IgD-negative memory B cell (primary cell): ENCODE measurements around the gene AXL. TPM values are rescaled to one million over a fixed set of nuclear protein-coding genes. Genes with fewer than 3 reads are reported as not detected.
"Not testable (repeated sequence)": the region's sequence is repeated elsewhere in the genome, so short reads cannot be mapped to it uniquely, and the experiment has no call there.

ENCODE experiments used
- H3K27ac Mint-ChIP-seq, 3 donors: one replicate each; pipeline ENCODE4 v1.8.0; 2020 to 2022; ENCODE audit warnings: mild to moderate bottlenecking in 3 of 3, mixed read lengths in 3 of 3, moderate library complexity in 1 of 3
- H3K27me3 Mint-ChIP-seq: one replicate; pipeline ENCODE4 v1.8.0; 2021; ENCODE audit warnings: mixed read lengths
- H3K36me3 Mint-ChIP-seq: one replicate; pipeline ENCODE4 v1.8.0; 2020; ENCODE audit warnings: mild to moderate bottlenecking, mixed read lengths
- H3K4me1 Mint-ChIP-seq, 3 donors: one replicate each; pipeline ENCODE4 v1.8.0; 2020 to 2022; ENCODE audit warnings: mixed read lengths in 3 of 3, mild to moderate bottlenecking in 1 of 3
- H3K4me3 Mint-ChIP-seq, 4 donors: one replicate each; pipeline ENCODE4 v1.8.0; 2020 to 2022; ENCODE audit warnings: mild to moderate bottlenecking in 4 of 4, mixed read lengths in 4 of 4, moderate library complexity in 3 of 4
- H3K9me3 Mint-ChIP-seq, 3 donors: one replicate each; pipeline ENCODE4 v1.8.0; 2020 to 2021; ENCODE audit warnings: mixed read lengths in 3 of 3, mild to moderate bottlenecking in 1 of 3
- polyA plus RNA-seq: library from polyadenylated mRNA; unstranded; fragments of 300-500 nt; fragmentation: Illumina TruSeq; gene quantifications from one replicate; pipeline ENCODE4 v1.2.3, GENCODE V29; 2021

AXL gene
- polyA plus RNA-seq, 1 donor from 2014 or later: 0.06 TPM

DNA sequence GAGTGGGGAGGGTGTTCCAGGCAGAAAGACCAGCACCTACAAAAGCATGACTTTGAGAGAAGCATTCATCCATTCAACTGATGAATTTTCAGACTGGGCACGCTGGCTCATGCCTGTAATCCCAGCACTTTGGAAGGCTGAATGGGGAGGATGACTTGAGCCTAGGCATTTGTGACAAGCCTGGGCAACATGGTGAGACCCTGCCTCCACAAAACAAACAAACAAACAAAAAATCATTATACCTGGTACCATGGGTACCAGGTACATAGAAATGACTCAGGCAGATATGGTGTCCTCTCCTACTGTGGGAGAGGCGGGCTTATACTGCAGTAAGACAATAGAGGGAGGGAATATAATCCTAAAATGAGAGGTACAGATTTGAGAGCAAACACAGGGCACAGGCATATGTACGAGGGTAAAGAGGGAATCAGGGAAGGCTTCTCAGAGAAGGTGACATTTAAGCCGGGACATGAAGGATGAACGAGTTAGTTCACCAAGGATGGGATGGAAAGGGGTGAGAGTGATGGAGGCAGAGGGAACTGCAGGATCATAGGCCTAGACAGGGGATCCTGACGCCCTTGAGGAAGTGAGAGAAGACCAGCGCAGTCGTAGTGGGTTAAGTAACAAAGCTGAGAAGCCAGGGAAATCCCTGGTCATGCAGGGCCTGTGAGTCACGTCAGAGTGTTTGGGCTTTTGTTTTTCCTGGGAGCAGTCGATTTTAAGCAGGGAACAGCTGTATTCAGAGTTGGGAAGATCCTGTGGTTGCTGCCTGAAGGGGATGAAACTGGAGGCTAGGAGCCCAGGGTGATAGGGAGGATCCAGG, 23.1 kb upstream of the AXL start:
- Mint-ChIP-seq H3K27me3 (peaks cover 28% of the 10 kb centered on the region), H3K4me1 (peaks cover 2 to 8% (median 2%) of the 10 kb centered on the region in 3 donors), H3K9me3 (no peaks in the 10 kb centered on the region), H3K4me3 (no peak overlapping the region), H3K27ac (no peak overlapping the region), H3K36me3 (peaks cover 5% of the 10 kb centered on the region)

GRCh38 chr19:41198559-41198958, 20.5 kb upstream of the AXL start:
- Mint-ChIP-seq H3K4me1 (peaks cover 0 to 2% (median 1%) of the 10 kb centered on the region in 3 donors), H3K27ac (no peak overlapping the region), H3K27me3 (peaks cover 23% of the 10 kb centered on the region), H3K36me3 (peaks cover 3% of the 10 kb centered on the region), H3K9me3 (no peaks in the 10 kb centered on the region), H3K4me3 (peak overlapping the region in 1 of 4 donors; percentile 47)

DNA sequence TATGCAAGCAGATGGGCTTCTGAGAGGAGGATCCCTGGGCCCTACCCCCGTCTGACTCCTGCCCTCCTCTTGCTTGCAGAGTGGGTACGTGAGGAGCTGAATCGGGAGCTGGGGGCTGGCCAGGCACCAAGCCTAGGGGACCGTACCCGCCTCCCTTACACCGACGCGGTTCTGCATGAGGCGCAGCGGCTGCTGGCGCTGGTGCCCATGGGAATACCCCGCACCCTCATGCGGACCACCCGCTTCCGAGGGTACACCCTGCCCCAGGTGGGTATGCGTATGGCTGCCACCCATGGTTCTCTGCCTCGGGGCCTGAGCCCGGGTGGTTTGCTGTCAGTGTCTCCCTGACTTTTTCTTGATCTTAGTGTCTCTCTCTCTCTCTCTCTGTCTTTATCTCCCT, 15.7 kb upstream of the AXL start:
- H3K27ac Mint-ChIP-seq: no peak overlapping the region

DNA sequence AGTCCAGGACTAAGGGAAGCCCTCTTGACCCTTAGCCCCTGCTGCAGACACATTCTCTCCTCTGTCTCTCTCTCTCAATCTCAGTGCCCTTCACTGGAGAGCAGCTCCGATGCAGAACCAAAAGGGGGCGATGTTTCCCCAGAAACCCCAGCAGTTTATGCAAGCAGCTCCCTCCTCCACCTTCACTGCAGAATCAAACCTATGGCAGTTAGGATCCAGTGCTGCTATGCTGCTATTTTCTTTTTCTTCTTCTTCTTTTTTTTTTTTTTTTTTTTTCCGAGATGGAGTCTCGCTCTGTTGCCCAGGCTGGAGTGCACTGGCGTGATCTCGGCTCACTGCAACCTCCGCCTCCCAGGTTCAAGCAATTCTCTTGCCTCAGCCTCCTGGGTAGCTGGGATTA, 14.7 kb upstream of the AXL start:
- H3K4me3 Mint-ChIP-seq, H3K9me3 Mint-ChIP-seq, H3K36me3 Mint-ChIP-seq, H3K27me3 Mint-ChIP-seq, H3K4me1 Mint-ChIP-seq: not testable (repeated sequence)
- H3K27ac Mint-ChIP-seq: peak overlapping the region in 1 of 3 donors; percentile 24

More for the DNA sequence above, 15.7 kb upstream of the AXL start:
- H3K4me1 Mint-ChIP-seq: peaks cover 0 to 3% (median 1%) of the 10 kb centered on the region in 3 donors
- no peaks in the 10 kb centered on the region for H3K36me3 Mint-ChIP-seq
- H3K9me3 Mint-ChIP-seq: no peaks in the 10 kb centered on the region
- peaks cover 12% of the 10 kb centered on the region for H3K27me3 Mint-ChIP-seq
- H3K4me3 Mint-ChIP-seq: no peak overlapping the region

- Mint-ChIP-seq H3K4me3 (no peak overlapping the region), H3K27me3 (peaks cover 6% of the 10 kb centered on the region), H3K4me1 (peaks cover 0 to 1% (median 1%) of the 10 kb centered on the region in 3 donors), H3K27ac (peak overlapping the region in 1 of 3 donors; percentile 23), H3K9me3 (no peaks in the 10 kb centered on the region), H3K36me3 (no peaks in the 10 kb centered on the region)
These were observed 13.0 kb upstream of the AXL start for GRCh38 chr19:41205995-41206394.

GRCh38 chr19:41206456-41206855, 12.6 kb upstream of the AXL start:
- Mint-ChIP-seq H3K36me3 (no peaks in the 10 kb centered on the region), H3K27ac (peak overlapping the region in 2 of 3 donors; percentile 23 to 62), H3K4me1 (peaks cover 0 to 1% (median under 1%) of the 10 kb centered on the region in 3 donors), H3K4me3 (no peak overlapping the region), H3K27me3 (peaks cover 3% of the 10 kb centered on the region), H3K9me3 (no peaks in the 10 kb centered on the region)

- no peak overlapping the region for H3K4me3 Mint-ChIP-seq
- peak overlapping the region in 1 of 3 donors; percentile 62 for H3K27ac Mint-ChIP-seq
- no peaks in the 10 kb centered on the region for H3K27me3 Mint-ChIP-seq
- H3K9me3 Mint-ChIP-seq: no peaks in the 10 kb centered on the region
- no peaks in the 10 kb centered on the region for H3K36me3 Mint-ChIP-seq
- H3K4me1 Mint-ChIP-seq: peaks cover 0 to 1% (median 0%) of the 10 kb centered on the region in 3 donors
These were observed 11.9 kb upstream of the AXL start for GRCh38 chr19:41206926-41207750.

DNA sequence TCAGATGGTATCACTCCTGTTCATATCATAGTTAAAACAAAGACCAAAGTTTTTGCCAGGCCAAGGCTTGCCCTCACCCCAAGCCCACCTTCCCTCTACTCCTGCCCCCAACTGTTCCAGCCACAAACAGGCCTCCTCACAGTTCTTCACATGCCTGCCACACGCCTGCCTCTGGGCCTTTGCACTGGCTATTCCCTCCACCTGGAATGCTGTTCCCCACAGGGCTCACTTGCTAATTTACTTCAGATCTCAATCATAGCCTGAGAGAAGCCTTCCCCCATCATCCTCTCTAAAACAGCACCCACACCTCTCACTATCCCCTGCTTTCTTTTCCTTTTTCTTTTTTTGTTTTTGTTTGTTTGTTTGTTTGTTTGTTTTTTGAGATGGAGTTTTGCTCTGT, 4.9 kb upstream of the AXL start:
- peaks cover 19% of the 10 kb centered on the region for H3K27me3 Mint-ChIP-seq
- H3K27ac Mint-ChIP-seq: no peak overlapping the region
- H3K4me1 Mint-ChIP-seq: no peaks in the 10 kb centered on the region

DNA sequence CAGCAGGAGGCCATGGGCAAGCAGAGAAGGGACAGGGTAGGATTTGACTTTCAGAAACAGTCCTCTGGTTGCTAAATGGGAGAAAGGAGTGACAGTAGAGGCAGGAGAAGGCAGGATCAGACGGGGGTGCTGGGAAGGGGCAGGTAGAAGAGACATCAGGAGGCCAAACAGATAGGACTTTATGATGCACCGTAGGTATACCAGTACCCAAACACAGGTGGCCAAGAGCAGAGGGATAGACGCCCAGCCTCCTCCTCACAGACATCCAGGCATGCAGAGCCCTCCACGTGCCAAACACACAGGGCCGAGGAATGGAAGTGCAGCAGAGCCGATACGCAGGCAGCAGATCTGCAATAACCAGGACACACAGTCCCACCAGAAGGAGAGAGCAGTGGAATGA, 1.3 kb upstream of the AXL start:
- Mint-ChIP-seq H3K4me1 (peaks cover 0 to 5% (median 3%) of the 10 kb centered on the region in 3 donors), H3K36me3 (no peaks in the 10 kb centered on the region), H3K27me3 (peaks cover 36% of the 10 kb centered on the region), H3K27ac (peak overlapping the region in 1 of 3 donors; percentile 73), H3K9me3 (no peaks in the 10 kb centered on the region), H3K4me3 (no peak overlapping the region)

More for the DNA sequence above, 4.9 kb upstream of the AXL start:
- Mint-ChIP-seq H3K36me3 (no peaks in the 10 kb centered on the region), H3K9me3 (no peaks in the 10 kb centered on the region), H3K4me3 (no peak overlapping the region)

- no peak overlapping the region for H3K27ac Mint-ChIP-seq
- peaks cover 0 to 5% (median 3%) of the 10 kb centered on the region in 3 donors for H3K4me1 Mint-ChIP-seq
- H3K27me3 Mint-ChIP-seq: peaks cover 40% of the 10 kb centered on the region
- no peaks in the 10 kb centered on the region for H3K36me3 Mint-ChIP-seq
- H3K4me3 Mint-ChIP-seq: no peak overlapping the region
- no peaks in the 10 kb centered on the region for H3K9me3 Mint-ChIP-seq
These were observed 791 bp upstream of the AXL start for GRCh38 chr19:41218249-41218614.

DNA sequence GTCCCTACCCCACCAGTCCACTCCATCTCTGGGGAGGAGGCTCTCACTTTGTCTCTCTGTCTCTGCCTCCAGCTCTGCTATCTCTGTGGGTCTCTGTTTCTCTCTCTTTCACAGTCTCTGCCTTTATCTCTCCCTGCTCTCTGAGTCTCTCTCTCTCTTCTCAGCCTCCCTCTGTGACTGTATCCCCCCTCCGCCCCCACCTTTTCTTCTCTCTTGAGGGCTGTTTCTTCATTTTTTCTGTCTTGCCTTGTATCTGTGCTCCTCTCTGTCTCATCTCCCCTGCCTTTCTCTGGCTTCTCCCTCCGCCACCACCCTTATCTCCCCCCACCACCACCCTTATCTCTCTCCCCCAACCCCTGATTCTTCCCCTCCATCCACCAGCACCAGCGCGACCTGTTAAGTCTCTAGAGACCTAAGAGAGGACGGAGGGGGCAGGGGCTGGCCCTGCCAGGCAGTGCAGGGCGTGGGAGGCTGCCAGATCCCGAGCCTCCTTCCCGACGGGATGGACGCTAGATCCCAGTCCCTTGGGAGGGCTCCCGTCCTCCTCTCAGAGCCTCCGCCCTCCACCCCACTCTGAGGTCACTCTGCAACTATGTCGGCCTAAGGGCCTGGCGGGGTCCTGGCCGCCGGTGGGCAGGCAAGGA, 1.0 kb downstream of the AXL start:
- Mint-ChIP-seq H3K27ac (no peak overlapping the region), H3K4me3 (no peak overlapping the region), H3K36me3 (no peaks in the 10 kb centered on the region), H3K27me3 (peaks cover 45% of the 10 kb centered on the region), H3K4me1 (peaks cover 0 to 5% (median 3%) of the 10 kb centered on the region in 3 donors), H3K9me3 (no peaks in the 10 kb centered on the region)

DNA sequence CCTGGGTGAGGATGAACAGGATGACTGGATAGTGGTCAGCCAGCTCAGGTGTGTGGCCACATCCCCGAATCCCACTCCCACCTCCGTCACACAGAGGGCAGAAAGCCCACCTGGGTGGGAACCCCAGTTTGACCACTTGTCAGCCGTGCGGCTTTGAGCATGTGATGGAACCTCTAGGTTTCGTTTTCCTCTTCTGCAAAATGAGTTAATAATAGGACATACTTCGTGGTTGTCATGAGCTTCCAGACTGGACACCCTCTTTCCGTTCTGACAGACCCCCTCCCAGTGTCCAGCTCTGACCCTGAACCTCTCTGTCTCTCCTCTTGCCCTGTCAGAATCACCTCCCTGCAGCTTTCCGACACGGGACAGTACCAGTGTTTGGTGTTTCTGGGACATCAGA, 1.8 kb downstream of the AXL start:
- Mint-ChIP-seq H3K27ac (peak overlapping the region in 1 of 3 donors; percentile 64), H3K36me3 (no peaks in the 10 kb centered on the region), H3K4me3 (no peak overlapping the region), H3K4me1 (peaks cover 4 to 6% (median 5%) of the 10 kb centered on the region in 3 donors), H3K9me3 (no peaks in the 10 kb centered on the region), H3K27me3 (peaks cover 50% of the 10 kb centered on the region)

DNA sequence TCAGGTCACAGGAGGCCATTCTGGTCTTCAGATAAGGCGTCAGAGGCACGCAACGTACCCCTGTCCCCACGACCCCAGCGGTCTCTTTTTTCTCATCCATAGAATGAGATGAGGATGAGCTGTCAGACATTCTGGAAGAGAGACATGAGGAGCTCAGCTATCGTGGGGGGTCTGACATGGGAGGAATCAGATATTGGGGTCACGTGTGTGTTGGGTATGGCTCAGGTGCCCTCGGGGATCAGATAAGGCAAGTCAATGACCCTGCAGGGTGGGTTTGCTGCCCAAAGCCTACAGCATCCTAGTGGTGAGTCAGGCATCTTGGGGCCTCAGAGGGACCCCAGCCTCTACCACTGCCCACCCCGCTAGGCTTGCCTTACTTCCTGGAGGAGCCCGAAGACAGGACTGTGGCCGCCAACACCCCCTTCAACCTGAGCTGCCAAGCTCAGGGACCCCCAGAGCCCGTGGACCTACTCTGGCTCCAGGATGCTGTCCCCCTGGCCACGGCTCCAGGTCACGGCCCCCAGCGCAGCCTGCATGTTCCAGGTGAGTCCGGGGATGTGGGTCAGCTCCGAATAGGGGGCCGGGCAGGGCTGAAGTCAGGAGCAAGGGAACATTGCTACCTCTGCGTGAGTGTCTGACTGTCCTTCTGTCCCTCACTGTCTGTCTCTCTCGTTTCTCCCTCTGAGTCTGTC, 2.6 kb downstream of the AXL start:
- peak overlapping the region in 1 of 3 donors; percentile 64 for H3K27ac Mint-ChIP-seq
- H3K36me3 Mint-ChIP-seq: no peaks in the 10 kb centered on the region
- H3K4me3 Mint-ChIP-seq: no peak overlapping the region
- H3K4me1 Mint-ChIP-seq: peaks cover 4 to 9% (median 5%) of the 10 kb centered on the region in 3 donors
- H3K27me3 Mint-ChIP-seq: peaks cover 52% of the 10 kb centered on the region
- H3K9me3 Mint-ChIP-seq: no peaks in the 10 kb centered on the region

DNA sequence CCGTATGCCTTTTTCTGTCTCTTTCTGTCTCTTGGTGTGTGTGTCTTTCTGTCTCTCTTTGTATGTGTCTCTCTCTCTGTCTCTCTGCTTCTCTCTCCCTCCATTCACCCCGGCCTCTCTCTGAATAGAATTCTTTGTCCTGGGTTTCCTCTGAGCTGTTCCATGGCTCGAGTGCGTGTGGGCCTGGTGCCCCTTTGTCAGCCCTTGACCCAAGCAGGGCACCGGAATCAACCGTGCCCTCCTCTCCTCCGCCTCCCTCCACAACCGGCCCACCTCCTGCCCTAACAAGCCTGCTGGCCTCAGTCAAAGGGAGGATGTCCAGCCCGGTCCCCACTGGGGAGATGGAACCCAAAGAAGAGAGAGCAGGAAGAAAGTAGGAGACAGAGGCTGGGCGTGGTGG, 3.2 kb downstream of the AXL start:
- H3K36me3 Mint-ChIP-seq: no peaks in the 10 kb centered on the region
- H3K4me1 Mint-ChIP-seq: peaks cover 4 to 11% (median 5%) of the 10 kb centered on the region in 3 donors
- no peak overlapping the region for H3K27ac Mint-ChIP-seq
- H3K27me3 Mint-ChIP-seq: peaks cover 56% of the 10 kb centered on the region
- H3K4me3 Mint-ChIP-seq: no peak overlapping the region
- H3K9me3 Mint-ChIP-seq: no peaks in the 10 kb centered on the region
